H9 (cell line): ENCODE results near the gene ERCC5. TPM values are rescaled to one million over a fixed set of nuclear protein-coding genes. Genes with fewer than 3 reads are reported as not detected.
A peak's percentile ranks its signal among the peaks of the same experiment; 100 is the strongest.

Experiments used
- DNase-seq: peaks from one replicate; pipeline ENCODE4 v3.0.0-alpha.2; 2017
- H2AFZ ChIP-seq: one replicate; pipeline ENCODE4 v1.6.1; 2013; ENCODE audit warnings: mild to moderate bottlenecking, low read length, control low read depth, moderate library complexity
- H2AK5ac ChIP-seq: 2 replicates; pipeline ENCODE4 v1.6.1; 2013; ENCODE audit warnings: low read length, control low read depth, mixed read lengths; ENCODE audit not compliant: insufficient read length
- H2BK120ac ChIP-seq: one replicate; pipeline ENCODE4 v1.6.1; 2013; ENCODE audit warnings: low read depth, mild to moderate bottlenecking, low read length, control low read depth, inconsistent platforms; ENCODE audit not compliant: poor library complexity, severe bottlenecking
- H2BK12ac ChIP-seq: 2 replicates; pipeline ENCODE4 v1.6.1; 2013; ENCODE audit warnings: low read length, control low read depth, mixed read lengths, low read depth; ENCODE audit not compliant: insufficient read length
- H2BK15ac ChIP-seq: 2 replicates; pipeline ENCODE4 v1.6.1; 2013; ENCODE audit warnings: low read depth, low read length, control low read depth
- H2BK20ac ChIP-seq: one replicate; pipeline ENCODE4 v1.6.1; 2013; ENCODE audit warnings: low read depth, mild to moderate bottlenecking, low read length, control low read depth, inconsistent platforms; ENCODE audit not compliant: poor library complexity, severe bottlenecking
- H2BK5ac ChIP-seq: 2 replicates; pipeline ENCODE4 v1.6.1; 2013; ENCODE audit warnings: low read length, control low read depth, mixed read lengths; ENCODE audit not compliant: insufficient read length
- H3K14ac ChIP-seq: 2 replicates; pipeline ENCODE4 v1.6.1; 2013; ENCODE audit warnings: low read length, control low read depth; ENCODE audit not compliant: insufficient read depth
- H3K18ac ChIP-seq: 2 replicates; pipeline ENCODE4 v1.6.1; 2013; ENCODE audit warnings: low read depth, mild to moderate bottlenecking, mixed read lengths, low read length, control low read depth; ENCODE audit not compliant: insufficient read length
- H3K23ac ChIP-seq: 2 replicates; pipeline ENCODE4 v1.6.1; 2013; ENCODE audit warnings: low read length, control low read depth, mixed read lengths, low read depth; ENCODE audit not compliant: insufficient read length
- H3K23me2 ChIP-seq: 2 replicates; pipeline ENCODE4 v1.6.1; 2013; ENCODE audit warnings: low read depth, mild to moderate bottlenecking, mixed read lengths, low read length, control low read depth; ENCODE audit not compliant: insufficient read length, poor library complexity, severe bottlenecking
- H3K27ac ChIP-seq: 2 replicates; pipeline ENCODE4 v1.5.1; 2013; ENCODE audit warnings: low read length, control low read depth, mixed read lengths, low read depth; ENCODE audit not compliant: insufficient read length
- H3K27me3 ChIP-seq: 2 replicates; pipeline ENCODE4 v1.6.1; 2013; ENCODE audit warnings: low read length, control low read depth, inconsistent platforms; ENCODE audit not compliant: insufficient read depth
- H3K4ac ChIP-seq: 2 replicates; pipeline ENCODE4 v1.6.1; 2013; ENCODE audit warnings: low read depth, mild to moderate bottlenecking, control low read depth, inconsistent platforms, low read length, moderate library complexity
- H3K4me1 ChIP-seq: 2 replicates; pipeline ENCODE4 v1.6.1; 2013; ENCODE audit warnings: low read length, control low read depth, inconsistent platforms; ENCODE audit not compliant: insufficient read depth
- H3K4me2 ChIP-seq: 2 replicates; pipeline ENCODE4 v1.6.1; 2013; ENCODE audit warnings: low read length, control low read depth, mixed read lengths; ENCODE audit not compliant: insufficient read length, insufficient read depth
- H3K56ac ChIP-seq: 2 replicates; pipeline ENCODE4 v1.6.1; 2013; ENCODE audit warnings: low read depth, mild to moderate bottlenecking, mixed read lengths, low read length, control low read depth; ENCODE audit not compliant: insufficient read length
- H3K79me1 ChIP-seq: 2 replicates; pipeline ENCODE4 v1.6.1; 2013; ENCODE audit warnings: low read depth, mild to moderate bottlenecking, moderate library complexity, low read length, control low read depth, inconsistent platforms; ENCODE audit not compliant: insufficient read depth, poor library complexity, severe bottlenecking
- H3K79me2 ChIP-seq: 2 replicates; pipeline ENCODE4 v1.6.1; 2013; ENCODE audit warnings: low read length, control low read depth, inconsistent platforms; ENCODE audit not compliant: insufficient read depth
- H3K9ac ChIP-seq: 2 replicates; pipeline ENCODE4 v1.6.1; 2013; ENCODE audit warnings: low read length, control low read depth, mixed read lengths; ENCODE audit not compliant: insufficient read length; ENCODE audit errors: extremely low read depth
- H3K9me3 ChIP-seq: one replicate; pipeline ENCODE4 v1.6.1; 2013; ENCODE audit warnings: low read depth, low read length, inconsistent platforms; ENCODE audit not compliant: control insufficient read depth
- H3T11ph ChIP-seq: one replicate; pipeline ENCODE4 v1.6.1; 2013; ENCODE audit warnings: mild to moderate bottlenecking, low read length, control low read depth, inconsistent platforms
- H4K20me1 ChIP-seq: one replicate; pipeline ENCODE4 v1.6.1; 2013; ENCODE audit not compliant: control insufficient read depth, insufficient read length, insufficient read depth
- H4K5ac ChIP-seq: 2 replicates; pipeline ENCODE4 v1.6.1; 2013; ENCODE audit warnings: low read depth, mild to moderate bottlenecking, mixed read lengths, low read length, control low read depth; ENCODE audit not compliant: insufficient read length
- H4K8ac ChIP-seq: replicated peaks from 2 replicates; pipeline ENCODE4 v1.6.1; 2013; ENCODE audit warnings: low read length, control low read depth, mixed read lengths, low read depth; ENCODE audit not compliant: insufficient read length
- H4K91ac ChIP-seq: 2 replicates; pipeline ENCODE4 v1.6.1; 2013; ENCODE audit warnings: low read depth, mild to moderate bottlenecking, moderate library complexity, mixed read lengths, low read length, control low read depth; ENCODE audit not compliant: insufficient read length
- H3K27ac Mint-ChIP-seq, 3 experiments: 2 replicates in 2 of 3; 3 replicates in 1 of 3; pipeline ENCODE4 v1.8.0; 2020 to 2021; ENCODE audit warnings: mixed read lengths in 3 of 3, mild to moderate bottlenecking in 1 of 3, moderate library complexity in 1 of 3
- H3K27me3 Mint-ChIP-seq: 2 replicates; pipeline ENCODE4 v1.8.0; 2021; ENCODE audit warnings: low read depth, mild to moderate bottlenecking, moderate library complexity, mixed read lengths
- H3K36me3 Mint-ChIP-seq, 3 experiments: 2 replicates in 2 of 3; 3 replicates in 1 of 3; pipeline ENCODE4 v1.8.0; 2020 to 2021; ENCODE audit warnings: low read depth in 3 of 3, mixed read lengths in 3 of 3; ENCODE audit not compliant: insufficient read depth in 1 of 3
- H3K4me1 Mint-ChIP-seq, 2 experiments: 2 replicates each; pipeline ENCODE4 v1.8.0; 2020; ENCODE audit warnings: mixed read lengths in 2 of 2
- H3K4me3 Mint-ChIP-seq, 2 experiments: 2 replicates in 1 of 2; 3 replicates in 1 of 2; pipeline ENCODE4 v1.8.0; 2020 to 2021; ENCODE audit warnings: mild to moderate bottlenecking in 2 of 2, mixed read lengths in 2 of 2, moderate library complexity in 1 of 2
- H3K9me3 Mint-ChIP-seq, 2 experiments: 2 replicates in 1 of 2; 3 replicates in 1 of 2; pipeline ENCODE4 v1.8.0; 2020; ENCODE audit warnings: mild to moderate bottlenecking in 2 of 2, mixed read lengths in 2 of 2, moderate library complexity in 1 of 2
- WGBS: extraction: QIAGEN DNeasy Blood & Tissue Kit; methylation state at CpG from one replicate; pipeline ENCODE4 v1.1.7; 2013; ENCODE audit warnings: missing lambda C conversion rate, low lambda C conversion rate, mixed read lengths; ENCODE audit not compliant: insufficient read length; ENCODE audit errors: extremely low coverage; 5-methylcytosine and 5-hydroxymethylcytosine counted together
- long read RNA-seq: library from polyadenylated mRNA; unstranded; transcript quantifications from one replicate; pipeline ENCODE4 v2.0.0, GENCODE V29; 2020
- total RNA-seq: library from RNA; stranded (reverse); gene quantifications from 2 replicates; pipeline ENCODE4 v1.2.1, GENCODE V29; 2021
- TF ChIP-seq, protein P1 (sequence below): fragments of 200-600 bp; sonication (generic); conservative IDR thresholded peaks from 3 replicates; pipeline ENCODE4 v1.8.0; 2021; ENCODE audit warnings: antibody characterized with exemption, mild to moderate bottlenecking

The ERCC5 gene
- total RNA-seq: 26.3 and 26.8 TPM in 2 replicates
- long read RNA-seq, full-length matches to known transcripts: 107 of 137 reads
- long read RNA-seq, partial matches to known transcripts: 18 of 137 reads
- long read RNA-seq, other reads (novel, unspliced or antisense): 12 of 137 reads

DNA sequence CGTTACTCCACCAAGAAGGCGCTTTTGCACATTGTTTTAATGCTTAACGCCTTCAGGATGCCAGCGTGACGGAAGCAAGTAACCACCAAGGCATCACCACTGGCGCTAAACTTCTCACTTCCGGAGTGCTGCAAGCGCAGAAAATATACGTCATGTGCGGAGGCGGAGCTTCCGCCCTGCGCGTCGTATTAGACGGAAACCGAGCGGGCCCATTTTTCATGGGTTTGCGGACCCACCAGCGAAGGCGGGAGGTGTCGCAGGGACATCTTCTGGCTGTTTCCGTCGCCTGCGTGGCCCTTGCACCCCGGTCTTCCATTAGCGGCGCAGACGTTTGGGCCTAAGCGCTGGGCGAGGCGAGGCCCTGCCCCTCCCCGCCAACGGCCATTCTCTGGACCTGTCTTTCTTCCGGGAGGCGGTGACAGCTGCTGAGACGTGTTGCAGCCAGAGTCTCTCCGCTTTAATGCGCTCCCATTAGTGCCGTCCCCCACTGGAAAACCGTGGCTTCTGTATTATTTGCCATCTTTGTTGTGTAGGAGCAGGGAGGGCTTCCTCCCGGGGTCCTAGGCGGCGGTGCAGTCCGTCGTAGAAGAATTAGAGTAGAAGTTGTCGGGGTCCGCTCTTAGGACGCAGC lies at the start of gene ERCC5:
Gene ERCC5 (plus strand): TSS at position 403 of the 631 bp plus-strand sequence. CDS start 235 bp downstream, outside the sequence.
- Histone ChIP-seq H4K91ac (no peak within 1 kb of the TSS), H3K27ac (no peak within 1 kb of the TSS), H3K79me2 (peaks cover 2% of the 10 kb centered on the region; the same call in 1 of the 2 replicates), H3K4ac (no peak within 1 kb of the TSS), H3K4me1 (no peaks in the 10 kb centered on the region; the same call in 1 of the 2 replicates), H3K23ac (no peak within 1 kb of the TSS), H4K5ac (no peak within 1 kb of the TSS), H2BK5ac (no peak within 1 kb of the TSS), H3K14ac (0 out of 2 replicates have a peak within 1 kb of the TSS, but pooled peaks have one; percentile 77), H3K9ac (peak within 1 kb of the TSS; percentile 76), H2BK20ac (no peak within 1 kb of the TSS), H3K4me2 (peak within 1 kb of the TSS; percentile 98), H3T11ph (no peak within 1 kb of the TSS), H2BK15ac (no peak within 1 kb of the TSS), H3K79me1 (no peaks in the 10 kb centered on the region), H4K20me1 (no peaks in the 10 kb centered on the region), H3K18ac (peak within 1 kb of the TSS; percentile 66), H2BK12ac (no peak within 1 kb of the TSS), H2BK120ac (no peak within 1 kb of the TSS), H3K9me3 (no peaks in the 10 kb centered on the region), H3K27me3 (no peaks in the 10 kb centered on the region), H4K8ac (peak within 1 kb of the TSS; percentile 24), H2AFZ (no peak within 1 kb of the TSS), H3K23me2 (peaks cover 7% of the 10 kb centered on the region), H2AK5ac (no peak within 1 kb of the TSS), H3K56ac (no peak within 1 kb of the TSS)
- TF ChIP-seq, protein P1, sequence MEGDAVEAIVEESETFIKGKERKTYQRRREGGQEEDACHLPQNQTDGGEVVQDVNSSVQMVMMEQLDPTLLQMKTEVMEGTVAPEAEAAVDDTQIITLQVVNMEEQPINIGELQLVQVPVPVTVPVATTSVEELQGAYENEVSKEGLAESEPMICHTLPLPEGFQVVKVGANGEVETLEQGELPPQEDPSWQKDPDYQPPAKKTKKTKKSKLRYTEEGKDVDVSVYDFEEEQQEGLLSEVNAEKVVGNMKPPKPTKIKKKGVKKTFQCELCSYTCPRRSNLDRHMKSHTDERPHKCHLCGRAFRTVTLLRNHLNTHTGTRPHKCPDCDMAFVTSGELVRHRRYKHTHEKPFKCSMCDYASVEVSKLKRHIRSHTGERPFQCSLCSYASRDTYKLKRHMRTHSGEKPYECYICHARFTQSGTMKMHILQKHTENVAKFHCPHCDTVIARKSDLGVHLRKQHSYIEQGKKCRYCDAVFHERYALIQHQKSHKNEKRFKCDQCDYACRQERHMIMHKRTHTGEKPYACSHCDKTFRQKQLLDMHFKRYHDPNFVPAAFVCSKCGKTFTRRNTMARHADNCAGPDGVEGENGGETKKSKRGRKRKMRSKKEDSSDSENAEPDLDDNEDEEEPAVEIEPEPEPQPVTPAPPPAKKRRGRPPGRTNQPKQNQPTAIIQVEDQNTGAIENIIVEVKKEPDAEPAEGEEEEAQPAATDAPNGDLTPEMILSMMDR: no peak
- Mint-ChIP-seq H3K4me1 (peaks cover 11 to 14% of the 10 kb centered on the region in 2 experiments), H3K27me3 (no peaks in the 10 kb centered on the region), H3K9me3 (no peaks in the 10 kb centered on the region), H3K36me3 (no peaks in the 10 kb centered on the region), H3K4me3 (peak within 1 kb of the TSS; percentile 92 to 96), H3K27ac (peak within 1 kb of the TSS; percentile 92 to 97 (median 94))
- peak; percentile 90 for DNase-seq
- no CpG with 5 or more reads among the region's 49 CpGs for WGBS
